ENCODE measurements around the gene FIGNL2. TPM values are rescaled to one million over a fixed set of nuclear protein-coding genes. Genes with fewer than 3 reads are reported as not detected.

FIGNL2 gene
- total and polyA plus RNA-seq, 9 of the 15 experiments (the other 6 are each of a cell fraction or from before 2014, with no cell fraction given) = 0.01 TPM; not detected in 8

DNA sequence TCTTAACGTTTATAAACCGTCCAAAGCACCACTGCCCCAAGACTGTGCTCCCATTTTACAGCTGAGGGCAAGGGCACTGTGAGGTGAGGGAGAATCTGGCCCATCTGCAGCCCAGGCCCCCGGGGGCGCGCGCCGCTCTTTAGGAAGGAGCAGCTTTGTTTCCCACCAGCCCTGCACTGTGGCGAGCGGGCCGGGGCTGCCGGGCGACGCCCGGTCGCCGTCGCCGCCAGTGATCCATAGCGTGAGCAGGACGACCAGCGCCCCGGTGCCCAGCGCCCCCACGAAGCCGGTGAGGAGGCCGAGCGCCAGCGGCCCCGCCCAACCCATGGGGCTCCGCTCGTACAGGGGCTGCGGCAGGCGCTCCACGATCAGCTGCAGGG is 34.6 kb downstream of the FIGNL2 start (continued):
- TF ChIP-seq, protein P1, sequence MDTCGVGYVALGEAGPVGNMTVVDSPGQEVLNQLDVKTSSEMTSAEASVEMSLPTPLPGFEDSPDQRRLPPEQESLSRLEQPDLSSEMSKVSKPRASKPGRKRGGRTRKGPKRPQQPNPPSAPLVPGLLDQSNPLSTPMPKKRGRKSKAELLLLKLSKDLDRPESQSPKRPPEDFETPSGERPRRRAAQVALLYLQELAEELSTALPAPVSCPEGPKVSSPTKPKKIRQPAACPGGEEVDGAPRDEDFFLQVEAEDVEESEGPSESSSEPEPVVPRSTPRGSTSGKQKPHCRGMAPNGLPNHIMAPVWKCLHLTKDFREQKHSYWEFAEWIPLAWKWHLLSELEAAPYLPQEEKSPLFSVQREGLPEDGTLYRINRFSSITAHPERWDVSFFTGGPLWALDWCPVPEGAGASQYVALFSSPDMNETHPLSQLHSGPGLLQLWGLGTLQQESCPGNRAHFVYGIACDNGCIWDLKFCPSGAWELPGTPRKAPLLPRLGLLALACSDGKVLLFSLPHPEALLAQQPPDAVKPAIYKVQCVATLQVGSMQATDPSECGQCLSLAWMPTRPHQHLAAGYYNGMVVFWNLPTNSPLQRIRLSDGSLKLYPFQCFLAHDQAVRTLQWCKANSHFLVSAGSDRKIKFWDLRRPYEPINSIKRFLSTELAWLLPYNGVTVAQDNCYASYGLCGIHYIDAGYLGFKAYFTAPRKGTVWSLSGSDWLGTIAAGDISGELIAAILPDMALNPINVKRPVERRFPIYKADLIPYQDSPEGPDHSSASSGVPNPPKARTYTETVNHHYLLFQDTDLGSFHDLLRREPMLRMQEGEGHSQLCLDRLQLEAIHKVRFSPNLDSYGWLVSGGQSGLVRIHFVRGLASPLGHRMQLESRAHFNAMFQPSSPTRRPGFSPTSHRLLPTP (IDR thresholded peaks at IDR 0.05; ENCODE audit: borderline replicate concordance, extremely low read depth, insufficient read length) = no peak
- no peak for TF ChIP-seq DPF2 (IDR thresholded peaks at IDR 0.05)

DNA sequence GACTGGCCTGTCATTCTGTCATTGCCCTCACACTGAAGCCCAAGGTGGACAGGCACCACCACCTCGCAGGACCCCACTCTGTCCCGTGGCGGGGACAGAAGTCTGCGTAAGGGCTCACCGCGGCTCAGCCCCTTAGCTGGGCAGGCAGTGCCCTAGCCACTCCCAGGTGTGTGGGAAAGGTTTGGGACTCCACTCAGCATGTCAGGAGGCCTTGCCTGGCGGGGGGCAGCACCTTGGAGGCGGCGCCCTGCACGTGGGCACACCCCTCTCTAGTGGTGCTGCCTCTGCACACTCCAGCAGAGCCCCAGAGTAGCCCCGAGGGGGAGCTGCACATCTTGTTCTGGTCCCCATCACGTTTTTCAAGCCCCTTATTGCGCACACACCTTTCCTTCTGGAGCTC is 35.6 kb downstream of the FIGNL2 start:
- 22% methylated on average over 13 of the region's 13 CpGs for WGBS (ENCODE audit: insufficient coverage, low coverage, missing lambda C conversion rate)
- BruUV-seq (replicated peaks) = no TSS peak
- intact Hi-C loops (cut with micrococcal nuclease) = no loop called here

More for the DNA sequence above, 35.6 kb downstream of the FIGNL2 start:
- no peak overlapping the region for H3K4me2 ChIP-seq (ENCODE audit: insufficient read depth, low read length)
- TF ChIP-seq, protein P2, sequence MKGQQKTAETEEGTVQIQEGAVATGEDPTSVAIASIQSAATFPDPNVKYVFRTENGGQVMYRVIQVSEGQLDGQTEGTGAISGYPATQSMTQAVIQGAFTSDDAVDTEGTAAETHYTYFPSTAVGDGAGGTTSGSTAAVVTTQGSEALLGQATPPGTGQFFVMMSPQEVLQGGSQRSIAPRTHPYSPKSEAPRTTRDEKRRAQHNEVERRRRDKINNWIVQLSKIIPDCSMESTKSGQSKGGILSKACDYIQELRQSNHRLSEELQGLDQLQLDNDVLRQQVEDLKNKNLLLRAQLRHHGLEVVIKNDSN (CRISPR knock-in tag; IDR thresholded peaks at IDR 0.05) = 0 out of 2 replicates have a peak, but pooled peaks have one; percentile 6
- TF ChIP-seq TOE1 (IDR thresholded peaks at IDR 0.05; ENCODE audit: borderline replicate concordance) = no peak
- TF ChIP-seq TOE1 (CRISPR knock-in tag; IDR thresholded peaks at IDR 0.05; ENCODE audit: borderline replicate concordance, low read depth) = no peak
- H3K9me1 ChIP-seq (ENCODE audit: control insufficient read depth, insufficient read depth, low read length) = no peaks in the 10 kb centered on the region
- FAIRE-seq (no peak), DNase-seq (ENCODE audit: extremely low read depth in 1 of 4, low spot score in 3 of 4) (no peak), ATAC-seq (no peak; the same call in 2 of the 3 replicates)
- no peak overlapping the region for H3K27ac ChIP-seq (ENCODE audit: extremely low read depth, low read depth, low read length)
- peaks cover 10% of the 10 kb centered on the region; the same call in 1 of the 2 replicates for H4K20me1 ChIP-seq (replicated peaks; ENCODE audit: control insufficient read depth, insufficient read depth, low read length)
- in situ Hi-C loops (cut with MboI) = no loop called here
- H3K79me2 ChIP-seq (ENCODE audit: control insufficient read depth, insufficient read depth, low read length) = no peaks in the 10 kb centered on the region
- ChIA-PET POLR2A (interaction anchor here (0.8 to 1.4 kb wide), 2 partner anchors 11 to 19 kb away, joined by 3 to 4 read pairs; no protein-coding TSS in a partner anchor), CTCF (ENCODE audit: low intra/inter-chr PET ratio) (no interaction called here)
- H3K4me3 ChIP-seq = no peak overlapping the region
- H3K27me3 ChIP-seq (ENCODE audit: control insufficient read depth in 2 of 2, insufficient read depth in 2 of 2, low read length in 2 of 2) = peaks cover 27 to 63% of the 10 kb centered on the region in 2 experiments
- H3K9ac ChIP-seq (ENCODE audit: insufficient read depth in 1 of 2, low read depth in 2 of 2, low read length in 2 of 2) = no peak overlapping the region
- H2AFZ ChIP-seq (ENCODE audit: low read depth, low read length) = no peak overlapping the region
- no peaks in the 10 kb centered on the region for H3K9me3 ChIP-seq (replicated peaks; ENCODE audit: control insufficient read depth, insufficient read depth, low read depth, low read length)
- H3K36me3 ChIP-seq (ENCODE audit: control insufficient read depth, insufficient read depth, low read length) = no peaks in the 10 kb centered on the region
- peaks cover 0 to 17% of the 10 kb centered on the region in 2 experiments; a peak in 2 of 5 replicates for H3K4me1 ChIP-seq (replicated peaks in 1 of 2; ENCODE audit: control insufficient read depth in 2 of 2, insufficient read depth in 2 of 2, low read length in 2 of 2)

All from K562 (cell line).